VCaP (cell line): ENCODE data around the gene POMGNT1.
"Not testable (repeated sequence)": the region's sequence is repeated elsewhere in the genome, so short reads cannot be mapped to it uniquely, and the experiment has no call there.

Experiments used
- H3K27ac ChIP-seq: fragments of 450-650 bp; 2 replicates; pipeline ENCODE4 v1.5.1; 2017
- TF ChIP-seq, protein P1 (sequence below): fragments of 450-650 bp; conservative IDR thresholded peaks from 2 replicates; pipeline ENCODE4 v1.5.1; 2017; ENCODE audit warnings: mild to moderate bottlenecking, moderate library complexity

The POMGNT1 gene

DNA sequence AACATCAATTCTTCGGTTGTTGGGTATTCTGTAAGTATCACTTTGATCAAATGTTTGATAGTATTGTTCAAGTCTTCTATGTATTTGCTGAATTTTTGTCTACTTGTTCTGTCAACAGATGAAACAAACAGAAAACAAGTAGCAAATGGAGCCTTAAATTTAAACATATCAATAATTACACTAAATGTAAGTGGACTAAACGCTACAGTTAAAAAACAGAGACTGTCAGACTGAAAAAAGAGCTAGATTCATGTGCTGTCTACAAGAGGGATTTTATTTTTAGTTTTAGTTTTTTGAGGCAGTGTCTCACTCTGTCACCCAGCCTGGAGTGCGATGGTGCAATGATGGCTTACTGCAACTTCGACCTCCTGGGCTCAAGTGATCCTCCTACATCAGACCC, 38.6 kb upstream of the POMGNT1 start:
- no peak overlapping the region for H3K27ac ChIP-seq
- TF ChIP-seq, protein P1, sequence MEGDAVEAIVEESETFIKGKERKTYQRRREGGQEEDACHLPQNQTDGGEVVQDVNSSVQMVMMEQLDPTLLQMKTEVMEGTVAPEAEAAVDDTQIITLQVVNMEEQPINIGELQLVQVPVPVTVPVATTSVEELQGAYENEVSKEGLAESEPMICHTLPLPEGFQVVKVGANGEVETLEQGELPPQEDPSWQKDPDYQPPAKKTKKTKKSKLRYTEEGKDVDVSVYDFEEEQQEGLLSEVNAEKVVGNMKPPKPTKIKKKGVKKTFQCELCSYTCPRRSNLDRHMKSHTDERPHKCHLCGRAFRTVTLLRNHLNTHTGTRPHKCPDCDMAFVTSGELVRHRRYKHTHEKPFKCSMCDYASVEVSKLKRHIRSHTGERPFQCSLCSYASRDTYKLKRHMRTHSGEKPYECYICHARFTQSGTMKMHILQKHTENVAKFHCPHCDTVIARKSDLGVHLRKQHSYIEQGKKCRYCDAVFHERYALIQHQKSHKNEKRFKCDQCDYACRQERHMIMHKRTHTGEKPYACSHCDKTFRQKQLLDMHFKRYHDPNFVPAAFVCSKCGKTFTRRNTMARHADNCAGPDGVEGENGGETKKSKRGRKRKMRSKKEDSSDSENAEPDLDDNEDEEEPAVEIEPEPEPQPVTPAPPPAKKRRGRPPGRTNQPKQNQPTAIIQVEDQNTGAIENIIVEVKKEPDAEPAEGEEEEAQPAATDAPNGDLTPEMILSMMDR = no peak

DNA sequence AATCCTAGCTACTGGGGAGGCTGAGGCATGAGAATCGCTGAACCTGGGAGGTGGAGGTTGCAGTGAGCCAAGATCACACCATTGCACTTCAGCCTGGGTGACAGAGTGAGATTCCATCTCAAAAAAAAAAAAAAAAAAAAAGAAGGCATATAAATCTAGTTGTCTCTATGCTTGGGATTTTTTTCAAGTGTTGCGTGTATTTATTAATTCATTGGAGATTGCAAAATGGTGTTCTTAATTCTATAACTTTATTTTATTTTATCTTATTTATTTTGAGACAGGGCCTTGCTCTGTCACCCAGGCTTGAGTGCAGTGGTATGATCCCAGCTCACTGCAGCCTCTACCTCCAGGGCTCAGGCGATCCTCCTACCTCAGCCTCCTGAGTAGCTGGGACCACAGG, 33.0 kb upstream of the POMGNT1 start:
- not testable (repeated sequence) for H3K27ac ChIP-seq

DNA sequence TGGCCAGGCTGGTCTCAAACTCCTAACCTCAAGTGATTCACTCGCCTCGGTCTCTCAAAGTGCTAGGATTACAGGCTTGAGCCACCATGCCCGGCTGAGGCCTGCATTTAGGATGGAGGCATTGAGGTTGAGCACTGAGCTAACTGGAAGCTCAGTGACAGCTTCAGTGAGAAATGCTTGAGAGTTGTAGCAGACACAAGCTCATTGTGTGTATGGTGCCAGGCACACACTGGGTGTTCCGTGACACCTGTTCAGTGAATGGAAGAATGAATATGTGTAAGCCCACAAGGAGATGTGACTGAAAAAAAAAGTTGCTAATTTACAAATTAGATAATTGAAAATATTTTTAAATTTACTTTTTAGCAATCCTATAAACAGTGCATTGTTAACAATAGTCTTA, 26.7 kb upstream of the POMGNT1 start:
- TF ChIP-seq, protein P1 = no peak

DNA sequence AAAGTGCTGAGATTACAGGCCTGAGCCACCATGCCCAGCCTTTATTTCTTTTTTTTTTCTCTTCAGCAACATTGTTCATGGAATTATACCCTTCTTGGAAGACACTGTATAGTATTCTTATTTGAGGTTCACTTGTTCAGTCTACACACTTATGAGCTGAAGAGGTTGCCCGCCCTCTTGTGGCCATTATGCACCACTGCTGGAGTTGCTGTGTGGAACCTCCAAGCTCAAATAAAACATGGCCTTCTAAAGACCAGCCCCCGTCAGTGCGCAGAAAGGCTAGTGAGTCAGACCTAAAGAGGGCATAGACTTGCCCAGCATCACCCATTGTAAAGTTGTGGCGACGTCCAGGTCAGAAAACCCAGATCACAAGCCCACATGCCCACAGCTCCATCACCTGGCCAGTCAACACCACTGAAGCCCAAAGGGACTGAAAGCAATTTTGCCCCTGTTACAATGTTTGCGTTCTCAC, 25.3 kb upstream of the POMGNT1 start:
- peak overlapping the region; percentile 31 for H3K27ac ChIP-seq
- TF ChIP-seq, protein P1 = peak; percentile 96

More for the DNA sequence above, 26.7 kb upstream of the POMGNT1 start:
- H3K27ac ChIP-seq = no peak overlapping the region

DNA sequence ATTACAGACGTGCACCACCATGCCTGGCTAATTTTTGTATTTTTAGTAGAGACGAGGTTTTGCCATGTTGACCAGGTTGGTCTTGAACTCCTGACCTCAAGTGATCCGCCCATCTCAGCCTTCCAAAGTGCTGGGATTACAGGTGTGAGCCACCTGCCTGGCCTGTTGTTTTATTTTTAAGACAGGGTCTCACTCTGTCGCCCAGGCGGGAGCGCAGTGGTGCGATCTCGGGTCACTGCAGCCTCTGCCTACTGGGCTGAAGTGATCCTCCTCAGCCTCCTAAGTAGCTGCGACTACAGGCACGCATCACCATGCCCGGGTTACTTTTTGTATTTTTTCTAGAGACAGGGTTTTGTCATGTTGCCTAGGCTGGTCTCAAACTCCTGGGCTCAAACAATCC, 24.8 kb upstream of the POMGNT1 start:
- peak overlapping the region; percentile 31 for H3K27ac ChIP-seq

DNA sequence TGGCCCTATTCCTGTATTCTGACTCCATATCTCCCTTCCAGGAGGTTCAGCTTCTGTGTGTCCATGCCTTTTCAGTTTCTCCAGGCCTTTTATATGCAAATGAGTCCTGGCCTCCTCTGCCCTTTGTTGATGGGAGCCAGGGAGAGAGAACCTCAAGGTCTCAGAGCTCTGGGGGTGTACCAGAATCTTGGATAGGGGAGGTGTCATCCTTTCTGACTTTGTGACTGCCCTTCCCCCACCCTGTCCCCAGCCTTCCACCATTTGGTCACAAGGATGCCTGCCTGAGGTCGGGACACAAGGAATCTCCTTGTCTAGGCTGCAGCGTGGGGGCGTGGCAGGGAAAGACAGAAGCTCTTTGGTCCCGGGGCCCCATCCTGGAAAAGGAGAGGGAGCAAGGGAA, 23.5 kb upstream of the POMGNT1 start:
- H3K27ac ChIP-seq = no peak overlapping the region

DNA sequence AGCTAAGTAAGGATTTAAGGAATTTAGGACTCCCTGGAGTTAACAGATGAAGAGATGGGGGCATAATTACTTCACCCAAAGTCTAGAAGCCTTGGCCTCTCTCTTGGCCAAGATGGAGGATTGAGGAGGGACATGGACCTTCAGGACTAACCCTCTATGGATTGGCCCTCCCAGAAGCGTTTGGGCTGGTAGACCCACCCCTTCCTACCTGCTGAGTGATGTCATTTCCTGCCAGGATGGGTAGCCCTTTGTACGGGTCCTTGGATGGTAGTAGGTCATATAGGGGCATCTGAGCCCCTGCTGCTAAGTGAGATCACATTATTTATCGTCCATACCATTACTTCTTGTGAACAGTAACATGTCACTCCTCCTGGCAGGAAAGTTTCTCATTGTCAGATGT, 22.6 kb upstream of the POMGNT1 start:
- TF ChIP-seq, protein P1 = no peak
- no peak overlapping the region for H3K27ac ChIP-seq

More for the DNA sequence above, 23.5 kb upstream of the POMGNT1 start:
- TF ChIP-seq, protein P1 = no peak

DNA sequence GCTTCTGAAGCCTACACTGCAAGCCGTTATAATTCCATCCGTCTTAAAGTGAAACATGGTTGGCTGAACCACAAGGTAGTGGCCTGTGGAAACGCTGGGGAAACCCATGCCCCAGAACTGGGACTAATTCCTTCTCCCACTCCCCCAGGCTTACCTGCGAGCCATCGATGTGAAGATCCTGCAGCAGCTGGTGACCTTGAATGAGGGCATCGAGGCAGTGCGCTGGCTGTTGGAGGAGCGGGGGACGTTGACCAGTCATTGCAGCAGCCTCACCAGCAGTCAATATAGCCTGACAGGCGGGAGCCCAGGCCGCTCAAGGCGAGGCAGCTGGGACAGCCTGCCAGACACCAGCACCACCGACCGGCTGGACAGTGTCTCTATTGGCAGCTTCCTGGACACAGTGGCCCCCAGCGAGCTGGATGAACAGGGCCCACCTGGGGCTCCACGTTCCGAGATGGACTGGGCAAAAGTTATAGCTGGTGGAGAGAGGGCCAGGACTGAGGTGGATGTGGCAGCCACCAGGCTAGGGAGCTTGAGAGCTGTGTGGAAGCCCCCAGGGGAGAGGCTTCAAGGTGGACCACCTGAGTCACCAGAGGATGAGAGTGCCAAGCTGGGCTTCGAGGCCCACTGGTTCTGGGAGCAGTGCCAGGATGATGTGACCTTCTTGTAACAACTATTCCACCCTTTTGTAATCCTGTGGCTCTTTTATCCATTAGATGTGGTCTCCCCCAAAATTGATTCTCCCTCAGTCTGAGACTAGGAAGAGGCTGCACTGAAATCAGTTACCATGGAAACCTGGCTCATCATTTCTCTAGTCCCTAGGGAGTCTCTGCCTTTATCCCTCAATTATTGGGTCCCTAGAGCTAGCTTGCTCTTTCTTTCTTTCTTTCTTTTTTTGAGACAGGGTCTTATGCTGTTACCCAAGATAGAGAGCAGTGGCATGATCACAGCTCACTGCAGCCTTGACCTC, 21.6 kb upstream of the POMGNT1 start:
- H3K27ac ChIP-seq = no peak overlapping the region
- TF ChIP-seq, protein P1 = no peak
